H1 (cell line): ENCODE data around the gene TSPAN17. TPM values are rescaled to one million over a fixed set of nuclear protein-coding genes. Genes with fewer than 3 reads are reported as not detected.

Source experiments
- SP2 ChIP-seq: IDR thresholded peaks from 2 replicates; pipeline ENCODE4 v1.6.1; 2012; ENCODE audit warnings: mild to moderate bottlenecking, low read length, inconsistent platforms
- SP4 ChIP-seq: IDR thresholded peaks from 2 replicates; pipeline ENCODE4 v1.6.1; 2012; ENCODE audit warnings: low read length, inconsistent platforms
- SRF ChIP-seq: IDR thresholded peaks from 2 replicates; pipeline ENCODE4 v1.6.1; 2011; ENCODE audit warnings: mild to moderate bottlenecking, low read depth, low read length, moderate library complexity
- polyA plus RNA-seq, 7 experiments: library from polyadenylated mRNA; depleted of rRNA in 3 of 7; stranded (reverse) in 5 of 7; unstranded in 2 of 7; fragments of >200 nt in 5 of 7; fragments of 200-250 nt in 2 of 7; gene quantifications; 1 replicate in 5 of 7; 2 replicates in 1 of 7; 4 replicates in 1 of 7; pipeline versions ENCODE4 v1.2.1 to v1.2.3, GENCODE V29; 2011 to 2013; ENCODE audit warnings: missing spikeins in 2 of 7, mixed read lengths in 2 of 7
- total RNA-seq: library from RNA; stranded (reverse); fragmentation: NEBNext Ultra II Directional; extraction: Animal tissue kit (Norgen Biotek cat#: 25700); gene quantifications from 2 replicates; pipeline ENCODE4 v1.2.1, GENCODE V29; 2021
- TF ChIP-seq, protein P1 (sequence below): IDR thresholded peaks from 2 replicates; pipeline ENCODE4 v1.6.1; 2011; ENCODE audit warnings: low read length, improper control_type of control experiment

Gene TSPAN17
- total and polyA plus RNA-seq, 2 of the 8 experiments (the other 6 are each of a cell fraction or from before 2014, with no cell fraction given): 41.5 to 53.7 TPM

DNA sequence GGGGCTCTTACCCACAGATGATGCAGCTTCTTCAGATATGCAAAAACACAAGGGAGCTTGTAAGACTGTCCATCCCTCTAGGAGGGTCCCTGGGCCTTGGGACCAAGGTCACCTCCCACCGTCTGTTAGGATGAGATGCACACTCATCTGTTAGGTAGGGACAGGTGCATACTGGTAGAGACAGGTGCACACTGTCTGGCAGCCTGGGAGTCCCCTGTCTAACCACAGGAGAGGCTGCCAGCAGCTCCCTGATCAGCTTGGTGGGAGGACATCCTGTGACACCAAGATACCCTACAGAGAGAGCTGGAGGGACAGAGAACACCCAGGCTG lies 13.2 kb downstream of the TSPAN17 start (continued):
- TF ChIP-seq, protein P1, sequence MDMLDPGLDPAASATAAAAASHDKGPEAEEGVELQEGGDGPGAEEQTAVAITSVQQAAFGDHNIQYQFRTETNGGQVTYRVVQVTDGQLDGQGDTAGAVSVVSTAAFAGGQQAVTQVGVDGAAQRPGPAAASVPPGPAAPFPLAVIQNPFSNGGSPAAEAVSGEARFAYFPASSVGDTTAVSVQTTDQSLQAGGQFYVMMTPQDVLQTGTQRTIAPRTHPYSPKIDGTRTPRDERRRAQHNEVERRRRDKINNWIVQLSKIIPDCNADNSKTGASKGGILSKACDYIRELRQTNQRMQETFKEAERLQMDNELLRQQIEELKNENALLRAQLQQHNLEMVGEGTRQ: no peak
- TF ChIP-seq SRF (no peak), SP2 (no peak), SP4 (no peak)
